Measurements from ENCODE around the gene LGALS7. TPM values are rescaled to one million over a fixed set of nuclear protein-coding genes. Genes with fewer than 3 reads are reported as not detected.
"Not testable (repeated sequence)": the region's sequence is repeated elsewhere in the genome, so short reads cannot be mapped to it uniquely, and the experiment has no call there.

The LGALS7 gene
- total RNA-seq = not detected
- long read RNA-seq = 0 reads

DNA sequence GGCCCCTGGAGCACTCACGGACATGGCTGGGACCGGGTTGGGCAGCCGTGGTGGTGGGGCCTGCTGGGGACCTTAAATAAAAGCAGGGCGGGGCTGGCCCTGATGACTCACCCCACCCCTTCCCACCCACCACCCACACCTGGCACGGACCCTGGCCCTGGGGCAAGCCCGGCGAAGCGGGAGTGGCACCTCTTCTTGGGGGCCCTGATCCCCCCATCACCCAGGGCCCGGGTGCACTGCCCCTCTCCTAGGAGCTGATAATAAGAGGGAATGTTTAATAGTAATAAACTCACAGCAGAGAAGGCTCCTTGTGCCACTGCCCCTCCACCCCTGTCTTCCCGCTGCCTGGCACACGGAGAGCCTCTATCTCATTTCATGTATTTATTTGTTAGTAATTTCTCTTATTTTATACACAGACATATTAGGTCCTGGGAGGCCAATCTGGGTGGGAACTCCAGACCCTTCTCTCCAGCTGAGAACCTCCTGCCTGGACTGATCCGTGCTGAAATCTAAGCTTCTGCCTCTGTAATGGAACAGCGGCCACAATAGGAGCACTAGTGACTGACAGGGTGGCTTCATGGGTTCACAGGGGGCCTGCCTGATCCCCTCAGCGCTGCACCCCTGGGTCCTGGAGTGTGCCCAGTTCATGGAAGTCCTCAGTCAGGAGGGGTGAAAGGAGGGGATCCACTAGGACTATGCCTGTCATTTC lies at the start of gene LGALS7:
TSS of gene LGALS7 (minus strand) at position 49 of the 709 bp plus-strand sequence. CDS start at position 24, 25 bp downstream.
- intact Hi-C loops (cut with DNase I) = no loop called here

DNA sequence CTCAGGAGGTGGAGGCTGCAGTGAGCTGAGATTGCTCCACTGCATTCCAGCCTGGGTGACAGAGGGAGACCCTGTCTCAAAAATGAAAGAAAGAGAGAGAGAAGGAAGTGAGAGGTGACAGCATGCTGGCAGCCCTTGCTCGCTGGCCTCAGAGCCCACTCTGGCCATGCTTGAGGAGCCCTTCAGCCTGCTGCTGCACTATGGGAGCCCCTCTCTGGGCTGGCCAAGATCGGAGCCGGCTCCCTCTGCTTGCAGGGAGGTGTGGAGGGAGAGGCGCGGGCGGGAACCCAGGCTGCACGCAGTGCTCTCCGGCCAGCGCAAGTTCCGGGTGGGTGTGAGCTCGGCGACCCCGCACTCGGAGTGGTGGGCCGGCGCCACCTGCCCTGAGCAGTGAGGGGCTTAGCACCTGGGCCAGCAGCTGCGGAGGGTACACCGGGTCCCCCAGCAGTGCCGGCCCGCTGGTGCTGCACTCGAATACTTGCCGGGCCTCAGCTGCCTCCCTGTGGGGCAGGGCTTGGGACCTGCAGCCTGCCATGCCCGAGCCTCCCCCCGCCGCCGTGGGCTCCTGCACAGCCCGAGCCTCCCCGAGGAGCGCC lies 48.0 kb upstream of the LGALS7 start:
- intact Hi-C loops (cut with DNase I); DNase-seq (ENCODE audit: low spot score): not testable (repeated sequence)

More for the DNA sequence above, at the start of gene LGALS7:
- no peak for DNase-seq (ENCODE audit: low spot score)

DNA sequence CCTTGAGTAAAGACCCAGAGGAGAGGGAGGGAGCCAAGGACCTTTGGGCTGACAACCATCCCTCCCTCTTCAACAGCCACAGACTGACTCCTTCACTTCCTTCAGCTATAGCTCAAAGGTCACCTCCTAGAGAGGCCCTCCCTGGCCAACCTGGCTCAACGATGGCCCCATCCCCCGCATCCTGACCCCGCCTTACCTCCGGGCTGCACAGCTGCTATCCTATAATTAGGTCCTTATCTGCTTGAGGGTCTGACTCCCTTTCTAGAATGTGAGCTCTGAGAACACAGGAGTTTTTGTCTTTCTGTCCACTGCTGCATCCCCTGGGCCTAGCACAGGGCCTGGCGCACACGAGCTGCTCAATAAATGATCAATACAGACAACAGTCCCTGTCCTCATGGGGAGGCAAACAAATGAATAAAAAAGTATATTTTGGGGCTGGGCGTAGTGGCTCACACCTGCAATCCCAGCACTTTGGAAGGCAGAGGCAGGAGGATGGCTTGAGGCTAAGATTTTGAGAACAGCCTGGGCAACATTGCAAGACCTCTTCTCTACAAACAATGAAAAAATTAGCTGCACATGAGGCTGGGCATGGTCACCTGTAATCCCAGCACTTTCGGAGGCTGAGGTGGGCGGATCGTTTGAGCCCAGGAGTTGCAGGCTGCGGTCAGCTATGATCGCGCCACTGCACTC lies 46.1 kb upstream of the LGALS7 start:
- no peak for DNase-seq (ENCODE audit: low spot score)
- intact Hi-C loops (cut with DNase I) = no loop called here

DNA sequence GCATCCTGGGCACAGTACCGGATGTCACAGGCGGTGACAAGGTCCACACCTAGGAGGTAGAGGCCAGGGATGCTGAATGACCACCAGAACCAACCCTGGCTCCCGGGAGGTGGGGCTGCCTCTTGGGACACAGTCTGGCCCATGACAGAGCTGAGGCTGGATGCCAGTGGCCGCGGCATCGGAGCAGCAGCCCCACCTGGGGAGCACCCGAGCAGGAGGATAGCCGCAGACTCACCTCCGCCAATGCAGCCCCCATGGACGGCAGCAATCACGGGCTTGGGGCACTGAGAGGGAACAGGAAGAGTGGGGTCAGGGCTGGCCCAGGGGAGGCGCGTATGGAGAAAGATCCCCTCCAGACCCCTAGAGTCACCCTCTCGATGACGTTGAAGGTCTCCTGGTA lies 43.8 kb upstream of the LGALS7 start:
- intact Hi-C loops (cut with DNase I) = no loop called here
- DNase-seq (ENCODE audit: low spot score) = no peak

DNA sequence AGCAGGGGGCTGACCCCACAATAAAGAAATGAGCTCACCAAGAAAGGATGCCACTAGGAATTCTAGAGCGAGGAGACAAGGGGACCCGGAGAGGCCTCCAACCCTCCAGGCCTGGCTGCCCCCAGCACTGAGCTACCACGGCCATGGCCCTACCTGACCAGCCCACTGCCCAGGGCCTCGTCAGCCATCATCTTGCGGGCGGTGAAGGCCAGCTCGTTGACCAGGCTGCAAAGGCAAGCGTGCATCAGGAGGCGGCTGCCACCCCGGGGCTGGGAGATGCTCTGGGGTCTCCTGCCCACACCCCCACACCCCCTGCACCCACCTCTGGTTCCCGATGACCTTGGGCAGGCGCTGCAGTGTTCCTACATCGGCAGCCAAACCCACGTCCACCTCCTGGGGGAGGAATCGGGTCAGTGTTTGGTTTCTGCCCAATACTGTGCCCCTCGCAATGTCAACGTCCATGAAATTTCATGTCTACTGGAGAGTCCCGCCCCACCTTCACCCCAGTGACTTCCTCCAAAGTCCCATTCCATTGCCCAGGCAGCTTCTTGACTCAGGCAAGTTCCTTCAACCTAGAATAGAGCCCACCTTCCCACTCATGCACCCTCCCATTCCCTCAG lies 42.9 kb upstream of the LGALS7 start:
- intact Hi-C loops (cut with DNase I) = no loop called here
- DNase-seq (ENCODE audit: low spot score) = no peak

GRCh38 chr19:38815059-38816001 lies 42.0 kb upstream of the LGALS7 start:
- DNase-seq (ENCODE audit: low spot score) = no peak
- intact Hi-C loops (cut with DNase I) = no loop called here

- intact Hi-C loops (cut with DNase I) = not testable (repeated sequence)
Observed at GRCh38 chr19:38813932-38814331, 40.6 kb upstream of the LGALS7 start.

DNA sequence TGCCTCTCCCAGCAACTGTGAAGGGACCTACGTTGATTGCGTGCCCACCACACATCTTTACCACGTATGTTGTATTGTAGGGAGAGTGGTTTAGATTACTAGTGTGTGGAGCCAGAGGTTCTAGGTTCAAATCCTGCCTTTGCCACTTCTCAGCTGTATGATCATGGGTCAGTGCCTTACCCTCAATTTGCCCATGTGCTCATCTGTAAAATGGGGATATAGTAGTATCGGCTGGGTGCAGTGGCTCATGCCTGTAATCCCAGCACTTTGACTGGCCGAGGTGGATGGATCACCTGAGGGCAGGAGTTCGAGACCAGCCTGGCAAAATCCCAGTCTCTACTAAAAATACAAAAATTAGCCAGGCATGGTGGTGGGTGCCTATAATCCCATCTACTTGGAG lies 40.0 kb upstream of the LGALS7 start:
- DNase-seq (ENCODE audit: low spot score) = no peak
- intact Hi-C loops (cut with DNase I) = no loop called here

More at GRCh38 chr19:38813932-38814331, 40.6 kb upstream of the LGALS7 start:
- not testable (repeated sequence) for DNase-seq (ENCODE audit: low spot score)

DNA sequence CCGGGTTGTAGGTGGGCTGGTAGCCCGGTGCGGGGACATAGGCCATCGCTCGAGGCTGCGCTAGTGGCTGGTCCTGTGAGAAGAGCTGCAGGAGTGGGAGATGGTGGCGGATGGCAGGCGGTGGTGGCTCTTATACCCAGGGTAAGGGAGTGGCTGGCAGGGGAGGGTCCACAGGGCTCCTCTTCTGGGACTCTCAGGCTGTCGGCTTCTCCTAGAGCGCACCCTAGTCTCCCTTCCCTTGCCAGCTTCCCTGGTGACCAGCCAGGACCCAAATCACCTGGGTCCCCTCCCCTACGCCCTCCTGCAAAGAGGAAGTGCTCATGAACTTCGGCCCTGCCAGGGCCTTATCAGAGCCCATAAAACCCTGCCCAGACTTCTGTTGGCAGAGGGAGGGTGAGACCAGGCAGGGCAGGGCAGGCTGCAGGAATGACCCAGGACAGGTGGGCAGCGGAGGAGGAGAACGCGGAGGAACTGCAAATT lies 39.6 kb upstream of the LGALS7 start, which contains the start of gene LGALS4:
TSS of gene LGALS4 (minus strand) at position 105 of the 480 bp plus-strand sequence. CDS start at position 46, 59 bp downstream.
- no peak for DNase-seq (ENCODE audit: low spot score)
- intact Hi-C loops (cut with DNase I) = no loop called here

DNA sequence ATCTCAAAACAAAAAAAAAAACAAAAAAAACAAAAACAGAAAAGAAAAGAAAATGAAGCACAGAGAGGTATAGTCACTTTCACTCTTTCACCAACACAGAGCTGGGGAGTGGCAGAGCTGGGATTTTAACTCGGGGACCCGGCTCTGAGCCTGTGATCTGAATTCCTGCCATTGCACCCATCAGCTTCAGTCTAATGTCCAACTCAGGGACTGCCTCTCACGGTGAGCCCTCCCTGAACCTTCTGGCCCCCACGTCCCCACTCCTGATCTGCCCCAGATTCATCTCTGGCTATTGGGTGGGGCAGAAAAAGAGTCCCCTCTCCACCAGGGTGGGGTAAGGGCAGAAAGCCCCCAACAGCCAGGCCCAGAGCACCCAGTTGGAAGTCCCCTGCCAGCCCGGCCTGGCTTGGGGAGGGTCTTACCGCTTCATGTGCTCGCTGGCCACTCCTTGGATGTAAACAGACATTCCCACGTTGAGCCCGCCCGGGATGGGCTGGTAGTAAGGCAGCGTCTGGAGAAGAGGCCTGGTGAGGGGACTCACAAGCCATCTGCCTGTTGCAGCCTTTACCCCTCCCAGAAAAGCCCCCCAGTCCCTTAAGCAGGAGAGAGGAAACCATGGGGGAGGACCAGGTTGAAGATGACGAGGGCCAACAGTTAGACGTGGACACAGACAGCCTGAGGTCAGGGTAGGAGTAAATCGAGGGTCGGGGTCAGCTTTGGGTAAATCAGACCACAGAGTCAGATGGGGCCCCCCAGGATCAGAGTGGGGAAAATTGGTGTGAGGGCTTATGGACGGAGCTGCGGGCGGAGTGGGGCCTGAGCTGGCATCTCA lies 38.9 kb upstream of the LGALS7 start:
- DNase-seq (ENCODE audit: low spot score) = no peak
- intact Hi-C loops (cut with DNase I) = no loop called here

- no peak for DNase-seq (ENCODE audit: low spot score)
- intact Hi-C loops (cut with DNase I) = no loop called here
Observed at GRCh38 chr19:38809592-38810252, 36.4 kb upstream of the LGALS7 start.

- no peak for DNase-seq (ENCODE audit: low spot score)
- intact Hi-C loops (cut with DNase I) = no loop called here
Observed at GRCh38 chr19:38808741-38809140, 35.4 kb upstream of the LGALS7 start.

DNA sequence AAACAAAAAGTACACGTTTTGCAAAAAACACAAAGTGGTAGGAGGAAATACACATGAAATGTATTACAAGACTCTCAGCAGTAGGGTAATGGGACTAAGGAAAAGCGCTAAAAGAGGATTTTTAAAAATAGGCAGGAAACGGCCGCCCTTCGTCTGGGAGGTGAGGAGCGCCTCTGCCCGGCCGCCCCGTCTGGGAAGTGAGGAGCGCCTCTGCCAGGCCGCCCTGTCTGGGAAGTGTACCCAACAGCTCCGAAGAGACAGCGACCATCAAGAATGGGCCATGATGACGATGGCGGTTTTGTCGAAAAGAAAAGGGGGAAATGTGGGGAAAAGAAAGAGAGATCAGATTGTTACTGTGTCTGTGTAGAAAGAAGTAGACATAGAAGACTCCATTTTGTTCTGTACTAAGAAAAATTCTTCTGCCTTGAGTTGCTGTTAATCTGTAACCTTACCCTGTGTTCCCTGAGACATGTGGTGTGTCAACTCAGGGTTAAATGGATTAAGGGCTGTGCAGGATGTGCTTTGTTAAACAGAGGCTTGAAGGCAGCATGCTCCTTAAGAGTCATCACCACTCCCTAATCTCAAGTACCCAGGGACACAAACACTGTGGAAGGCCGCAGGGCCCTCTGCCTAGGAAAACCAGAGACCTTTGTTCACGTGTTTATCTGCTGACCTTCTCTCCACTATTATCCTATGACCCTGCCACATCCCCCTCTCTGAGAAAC lies 34.2 kb upstream of the LGALS7 start:
- intact Hi-C loops (cut with DNase I); DNase-seq (ENCODE audit: low spot score): not testable (repeated sequence)

- intact Hi-C loops (cut with DNase I) = no loop called here
- DNase-seq (ENCODE audit: low spot score) = no peak
Observed at GRCh38 chr19:38806371-38806770, 33.1 kb upstream of the LGALS7 start.

DNA sequence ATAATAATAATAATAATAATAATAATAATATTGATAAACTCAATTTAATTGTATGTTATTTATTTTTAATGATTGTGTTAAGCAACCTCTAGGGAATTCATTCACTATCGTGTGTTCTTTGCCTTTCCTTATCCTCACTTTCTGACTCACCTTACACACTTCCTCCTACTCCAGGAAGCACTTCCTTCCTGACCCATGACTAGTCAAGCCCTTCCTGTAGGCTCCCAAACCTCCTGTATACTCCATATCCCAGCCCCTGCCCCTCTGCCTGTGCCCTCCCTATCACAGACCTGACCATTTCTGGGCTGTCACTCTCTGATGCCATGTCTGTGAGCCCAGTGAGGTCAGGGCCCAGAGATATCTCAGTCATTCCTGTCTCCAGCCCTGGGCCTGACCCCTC lies 31.9 kb upstream of the LGALS7 start:
- DNase-seq (ENCODE audit: low spot score) = no peak

DNA sequence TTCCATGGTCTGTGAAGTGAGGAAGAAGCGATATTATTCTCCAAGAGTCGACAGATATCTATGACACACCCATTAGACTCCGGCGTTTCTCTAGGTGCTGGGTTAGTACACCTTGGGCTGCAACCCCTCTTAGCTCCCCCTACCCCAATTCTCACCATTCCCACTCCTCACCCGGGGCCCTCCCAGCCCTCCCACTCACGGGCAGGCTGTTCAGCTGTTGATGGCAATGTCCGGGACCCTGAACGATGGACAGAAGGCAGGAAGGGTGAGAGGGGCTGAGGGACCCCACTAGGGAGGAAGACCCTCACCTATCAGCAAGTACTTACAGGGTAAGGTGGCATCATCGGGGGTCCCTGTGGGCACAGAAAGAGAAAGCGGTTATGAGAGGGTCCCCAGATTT lies 30.2 kb upstream of the LGALS7 start:
- intact Hi-C loops (cut with DNase I) = no loop called here

More for the DNA sequence above, 31.9 kb upstream of the LGALS7 start:
- intact Hi-C loops (cut with DNase I) = no loop called here

More for the DNA sequence above, 30.2 kb upstream of the LGALS7 start:
- DNase-seq (ENCODE audit: low spot score) = no peak

All from cardiac septum (tissue), 1 donor.